ENCODE data around the gene SLC7A14. TPM values are rescaled to one million over a fixed set of nuclear protein-coding genes. Genes with fewer than 3 reads are reported as not detected.

Gene SLC7A14
- total and polyA plus RNA-seq, 2 of the 4 experiments (the other 2 are of a cell fraction), result 2.7 to 6.8 TPM

DNA sequence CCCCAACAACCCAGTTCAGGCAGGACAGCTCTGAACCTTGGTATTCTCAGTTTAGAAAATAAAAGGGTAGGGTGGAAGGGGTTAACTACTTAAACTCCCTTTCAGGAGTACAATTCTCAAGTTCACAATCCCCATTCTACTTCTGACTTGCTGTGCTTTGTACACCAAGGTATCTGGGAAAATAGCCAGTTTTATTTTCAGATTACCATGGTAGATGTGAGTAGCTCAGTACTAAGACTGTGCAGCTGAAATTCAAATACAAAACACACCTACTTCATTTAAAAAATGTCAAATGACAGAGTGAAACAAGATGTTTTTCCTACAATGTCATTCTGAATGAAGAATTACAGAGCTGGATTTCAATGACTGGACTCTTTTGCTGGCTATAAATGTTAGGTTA lies 27.4 kb downstream of the SLC7A14 start:
- H3K27ac ChIP-seq (ENCODE audit: insufficient read depth, low read length), result no peak overlapping the region
- H2AK5ac ChIP-seq (ENCODE audit: low read depth, low read length), result no peak overlapping the region
- no TSS peak for BruUV-seq (replicated peaks)
- dilution Hi-C loops (cut with HindIII; ENCODE audit: low sequenced_read_pairs, unreplicated experiment) (no loop called here), intact Hi-C loops (cut with micrococcal nuclease) (no loop called here), in situ Hi-C loops (cut with MboI; ENCODE audit: low sequenced_read_pairs) (no loop called here)
- no peaks in the 10 kb centered on the region for H3K4me1 ChIP-seq (ENCODE audit: control insufficient read depth, insufficient read depth, low read length)
- H2AK9ac ChIP-seq (replicated peaks; ENCODE audit: low read depth, low read length, poor library complexity), result no peak overlapping the region
- no peak overlapping the region for H3K56ac ChIP-seq (ENCODE audit: extremely low read depth, insufficient read depth, low read length)
- H3K27me3 ChIP-seq (ENCODE audit: control insufficient read depth, insufficient read depth, low read length), result no peaks in the 10 kb centered on the region
- no peak overlapping the region for H3K4ac ChIP-seq (ENCODE audit: low read depth, low read length)
- no peaks in the 10 kb centered on the region for H3K36me3 ChIP-seq (ENCODE audit: control insufficient read depth, insufficient read depth, low read length)
- no peak overlapping the region for H2BK20ac ChIP-seq (ENCODE audit: low read depth, low read length)
- no peak overlapping the region for H2BK5ac ChIP-seq (ENCODE audit: low read depth, low read length, poor library complexity, severe bottlenecking)
- ATAC-seq (ENCODE audit: low read depth), result no peak
- CTCF ChIA-PET, result interaction anchor here (1.6 kb wide), 1 partner anchor 11 kb away, joined by 3 read pairs; no protein-coding TSS in a partner anchor
- H2BK15ac ChIP-seq (ENCODE audit: low read depth, low read length), result no peak overlapping the region
- H2BK120ac ChIP-seq (ENCODE audit: low read depth, low read length), result no peak overlapping the region
- no peak overlapping the region for H4K91ac ChIP-seq (ENCODE audit: insufficient read depth, low read depth, low read length)
- no peak overlapping the region for H3K23ac ChIP-seq (ENCODE audit: low read depth, low read length)
- TF ChIP-seq MXI1 (IDR thresholded peaks at IDR 0.05; ENCODE audit: borderline replicate concordance, low read depth, low read length), result no peak
- TF ChIP-seq MAZ (IDR thresholded peaks at IDR 0.05; ENCODE audit: borderline replicate concordance, low read depth, low read length), result no peak
- TF ChIP-seq USF2 (IDR thresholded peaks at IDR 0.05; ENCODE audit: low read depth, low read length), result no peak
- TF ChIP-seq SMC3 (IDR thresholded peaks at IDR 0.05; ENCODE audit: low read depth, low read length), result no peak
- TF ChIP-seq POLR2A (IDR thresholded peaks at IDR 0.05; ENCODE audit: low read depth, low read length), result no peak
- TF ChIP-seq FOS (IDR thresholded peaks at IDR 0.05; ENCODE audit: low read depth, low read length), result no peak
- no peak for TF ChIP-seq RFX5 (IDR thresholded peaks at IDR 0.05; ENCODE audit: low read depth, low read length)
- TF ChIP-seq, protein P1, sequence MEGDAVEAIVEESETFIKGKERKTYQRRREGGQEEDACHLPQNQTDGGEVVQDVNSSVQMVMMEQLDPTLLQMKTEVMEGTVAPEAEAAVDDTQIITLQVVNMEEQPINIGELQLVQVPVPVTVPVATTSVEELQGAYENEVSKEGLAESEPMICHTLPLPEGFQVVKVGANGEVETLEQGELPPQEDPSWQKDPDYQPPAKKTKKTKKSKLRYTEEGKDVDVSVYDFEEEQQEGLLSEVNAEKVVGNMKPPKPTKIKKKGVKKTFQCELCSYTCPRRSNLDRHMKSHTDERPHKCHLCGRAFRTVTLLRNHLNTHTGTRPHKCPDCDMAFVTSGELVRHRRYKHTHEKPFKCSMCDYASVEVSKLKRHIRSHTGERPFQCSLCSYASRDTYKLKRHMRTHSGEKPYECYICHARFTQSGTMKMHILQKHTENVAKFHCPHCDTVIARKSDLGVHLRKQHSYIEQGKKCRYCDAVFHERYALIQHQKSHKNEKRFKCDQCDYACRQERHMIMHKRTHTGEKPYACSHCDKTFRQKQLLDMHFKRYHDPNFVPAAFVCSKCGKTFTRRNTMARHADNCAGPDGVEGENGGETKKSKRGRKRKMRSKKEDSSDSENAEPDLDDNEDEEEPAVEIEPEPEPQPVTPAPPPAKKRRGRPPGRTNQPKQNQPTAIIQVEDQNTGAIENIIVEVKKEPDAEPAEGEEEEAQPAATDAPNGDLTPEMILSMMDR (conservative IDR thresholded peaks at IDR 0.05; ENCODE audit: low read depth, low read length), result no peak
- TF ChIP-seq RCOR1 (IDR thresholded peaks at IDR 0.05; ENCODE audit: insufficient replicate concordance, low read length), result no peak
- no peak for TF ChIP-seq RAD21 (IDR thresholded peaks at IDR 0.05; ENCODE audit: low read length)
- no peak for TF ChIP-seq CEBPB (IDR thresholded peaks at IDR 0.05; ENCODE audit: low read depth, low read length)
- H3K4me2 ChIP-seq (ENCODE audit: low read depth, low read length), result no peak overlapping the region
- H3K79me1 ChIP-seq (ENCODE audit: low read depth in 1 of 2, low read length in 2 of 2), result no peaks in the 10 kb centered on the region
- no peaks in the 10 kb centered on the region for H4K20me1 ChIP-seq (ENCODE audit: insufficient read depth, low read length)
- peaks cover 2% of the 10 kb centered on the region; the same call in 1 of the 2 replicates for H3K9me3 ChIP-seq (ENCODE audit: control insufficient read depth, insufficient read depth, low read length)
- DNase-seq, result no peak
- H2AFZ ChIP-seq (replicated peaks; ENCODE audit: low read length, poor library complexity), result no peak overlapping the region
- no peak overlapping the region for H3K9ac ChIP-seq (ENCODE audit: low read depth, low read length)
- H3K14ac ChIP-seq (replicated peaks; ENCODE audit: low read depth, low read length), result no peak overlapping the region
- no peak overlapping the region for H4K8ac ChIP-seq (ENCODE audit: low read depth in 2 of 2, low read length in 2 of 2)
- POLR2A ChIA-PET (ENCODE audit: unreplicated experiment), result no interaction called here
- H3K18ac ChIP-seq (ENCODE audit: low read depth, low read length), result no peak overlapping the region
- H4K5ac ChIP-seq (ENCODE audit: low read depth, low read length), result no peak overlapping the region
- no peak overlapping the region for H3K4me3 ChIP-seq (ENCODE audit: insufficient read depth, low read depth, low read length)
- H3K9me1 ChIP-seq (ENCODE audit: insufficient read depth, low read length), result peaks cover 2% of the 10 kb centered on the region; the same call in 1 of the 2 replicates

All from IMR-90 (cell line).